ENCODE measurements around the gene PRADC1.
"Not testable (repeated sequence)": the region's sequence is repeated elsewhere in the genome, so short reads cannot be mapped to it uniquely, and the experiment has no call there.

PRADC1 gene

GRCh38 chr2:73200281-73200680 is 32.8 kb downstream of the PRADC1 start:
- DNase-seq, result not testable (repeated sequence)

GRCh38 chr2:73197579-73197978 is 35.5 kb downstream of the PRADC1 start:
- DNase-seq, result no peak

- no peak for DNase-seq
Measured at GRCh38 chr2:73187549-73187948, 45.5 kb downstream of the PRADC1 start.

- no peak for DNase-seq
Measured at GRCh38 chr2:73185965-73186364, 47.1 kb downstream of the PRADC1 start.

All from effector CD8-positive, alpha-beta T cell (primary cell).